Measurements from ENCODE around the gene SPNS3.

DNA sequence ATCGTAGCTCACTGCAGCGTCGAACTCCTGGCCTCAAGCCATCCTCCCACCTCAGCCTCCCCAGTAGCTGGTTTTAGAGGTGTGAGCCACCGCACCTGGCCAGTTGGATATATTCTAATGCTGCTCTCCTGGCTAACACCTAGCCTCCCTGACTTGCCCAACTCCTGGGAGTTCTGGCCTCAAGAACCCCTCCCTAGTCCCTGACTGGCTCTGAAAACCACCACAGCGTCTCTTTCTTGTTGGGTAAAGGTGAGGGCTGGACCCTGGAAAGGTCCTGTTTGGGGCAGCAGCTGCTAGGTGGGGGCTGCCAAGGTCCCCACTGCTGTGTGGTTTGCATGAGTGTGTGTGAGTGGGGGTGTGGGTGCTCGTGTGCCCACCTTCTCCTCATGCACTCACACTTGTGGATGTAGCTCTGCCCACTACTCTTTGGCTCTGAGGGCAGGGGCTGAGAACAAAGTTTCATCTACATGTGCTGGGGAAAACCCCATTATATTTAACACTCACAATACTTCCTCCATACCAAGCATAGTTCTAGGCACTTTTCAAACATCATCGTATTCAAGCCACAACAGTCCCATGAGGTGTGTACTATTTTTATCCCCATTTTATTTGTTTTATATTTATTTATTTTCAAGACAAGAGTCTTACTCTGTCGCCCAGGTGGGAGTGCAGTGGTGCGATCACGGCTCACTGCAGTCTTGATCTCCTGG, 7.1 kb upstream of the SPNS3 start:
- TF ChIP-seq, protein P1, sequence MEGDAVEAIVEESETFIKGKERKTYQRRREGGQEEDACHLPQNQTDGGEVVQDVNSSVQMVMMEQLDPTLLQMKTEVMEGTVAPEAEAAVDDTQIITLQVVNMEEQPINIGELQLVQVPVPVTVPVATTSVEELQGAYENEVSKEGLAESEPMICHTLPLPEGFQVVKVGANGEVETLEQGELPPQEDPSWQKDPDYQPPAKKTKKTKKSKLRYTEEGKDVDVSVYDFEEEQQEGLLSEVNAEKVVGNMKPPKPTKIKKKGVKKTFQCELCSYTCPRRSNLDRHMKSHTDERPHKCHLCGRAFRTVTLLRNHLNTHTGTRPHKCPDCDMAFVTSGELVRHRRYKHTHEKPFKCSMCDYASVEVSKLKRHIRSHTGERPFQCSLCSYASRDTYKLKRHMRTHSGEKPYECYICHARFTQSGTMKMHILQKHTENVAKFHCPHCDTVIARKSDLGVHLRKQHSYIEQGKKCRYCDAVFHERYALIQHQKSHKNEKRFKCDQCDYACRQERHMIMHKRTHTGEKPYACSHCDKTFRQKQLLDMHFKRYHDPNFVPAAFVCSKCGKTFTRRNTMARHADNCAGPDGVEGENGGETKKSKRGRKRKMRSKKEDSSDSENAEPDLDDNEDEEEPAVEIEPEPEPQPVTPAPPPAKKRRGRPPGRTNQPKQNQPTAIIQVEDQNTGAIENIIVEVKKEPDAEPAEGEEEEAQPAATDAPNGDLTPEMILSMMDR (IDR thresholded peaks at IDR 0.05; ENCODE audit: low read depth, low read length, missing input control): no peak
- TF ChIP-seq, protein P2, sequence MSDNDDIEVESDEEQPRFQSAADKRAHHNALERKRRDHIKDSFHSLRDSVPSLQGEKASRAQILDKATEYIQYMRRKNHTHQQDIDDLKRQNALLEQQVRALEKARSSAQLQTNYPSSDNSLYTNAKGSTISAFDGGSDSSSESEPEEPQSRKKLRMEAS (IDR thresholded peaks at IDR 0.05): no peak
- no peak for TF ChIP-seq SP1 (IDR thresholded peaks at IDR 0.05)
- no peak for TF ChIP-seq EGR1 (IDR thresholded peaks at IDR 0.05; ENCODE audit: low read depth in 2 of 2)
- no peak for TF ChIP-seq FOXA1 (IDR thresholded peaks at IDR 0.05)
- no peak for TF ChIP-seq RXRA (IDR thresholded peaks at IDR 0.05)
- TF ChIP-seq RAD21 (IDR thresholded peaks at IDR 0.05): no peak

Measured in liver (tissue), 3 donors.